Suppressor macrophage treated with lipopolysaccharide for 1 hour (primary cell): Measurements from ENCODE around the gene SPINK8.
"Not testable (repeated sequence)": the region's sequence is repeated elsewhere in the genome, so short reads cannot be mapped to it uniquely, and the experiment has no call there.

Experiments
- DNase-seq, 3 donors: peaks; one replicate each; pipeline ENCODE4 v3.0.0-alpha.2; 2020 to 2022

SPINK8 gene

GRCh38 chr3:48333346-48334245, at the start of gene SPINK8:
Gene SPINK8, minus strand, starts transcription at chr3:48333661. Its CDS starts 5,320 bp downstream, at chr3:48328341.
- DNase-seq = not testable (repeated sequence)

GRCh38 chr3:48372862-48373435, 39.5 kb upstream of the SPINK8 start:
- DNase-seq = no peak

- no peak for DNase-seq
Measured at GRCh38 chr3:48372377-48372770, 38.9 kb upstream of the SPINK8 start.

DNA sequence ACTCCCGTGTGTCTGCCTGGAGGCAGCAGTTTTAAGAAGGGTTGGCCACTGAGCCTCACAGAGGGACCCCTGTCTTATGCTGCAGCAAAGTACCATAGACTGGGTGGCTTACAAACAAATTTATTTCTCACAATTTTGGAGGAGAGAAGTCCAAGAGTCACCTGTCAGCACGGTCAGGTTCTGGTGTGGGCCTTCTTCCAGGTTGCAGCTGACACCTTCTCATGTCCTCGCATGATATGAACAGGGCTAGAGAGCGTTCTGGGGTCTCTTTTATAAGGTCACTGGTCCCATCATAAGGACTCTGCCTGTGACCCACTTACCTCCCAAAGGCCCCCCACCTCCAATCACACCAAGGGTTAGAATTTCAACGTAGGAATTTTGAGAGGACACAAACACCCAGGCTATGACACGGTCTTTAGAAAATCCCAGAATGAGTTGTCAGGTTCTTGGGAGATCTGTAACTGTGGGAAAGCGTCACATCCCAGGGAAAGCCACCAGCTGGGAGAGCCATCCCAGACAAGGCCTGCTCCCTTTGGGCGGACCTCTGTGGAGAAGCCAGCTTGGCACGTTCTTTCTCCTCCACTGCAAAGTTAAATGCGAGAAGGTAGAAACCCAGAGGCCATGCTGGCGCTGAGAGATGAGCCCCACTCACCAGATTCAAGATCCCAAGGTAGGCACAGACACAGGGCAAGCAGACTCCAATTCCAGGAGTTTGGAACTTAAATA, 38.4 kb upstream of the SPINK8 start, which contains the start of gene FBXW12:
Gene FBXW12 (plus strand): TSS at position 569 of the 726 bp plus-strand sequence. CDS start 549 bp downstream, outside the sequence.
- no peak for DNase-seq

DNA sequence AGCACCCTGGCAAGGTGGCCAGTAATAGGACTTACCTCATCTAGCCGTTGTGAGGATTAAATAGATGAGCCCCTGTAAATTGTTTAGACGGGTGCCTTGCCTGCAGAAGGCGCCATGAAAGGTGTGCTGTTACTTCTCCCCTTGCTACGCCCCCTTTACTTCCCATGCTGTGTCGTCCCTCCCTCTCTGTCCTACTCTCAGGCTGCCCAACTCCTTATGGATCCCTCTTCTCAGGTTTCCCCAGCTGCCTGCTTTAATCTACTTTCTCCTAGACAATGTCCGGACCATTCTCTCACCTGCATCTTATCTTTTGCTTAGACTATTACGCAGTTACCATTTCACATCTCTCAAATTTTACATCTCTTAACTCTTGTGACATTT, 36.9 kb upstream of the SPINK8 start:
- no peak for DNase-seq

GRCh38 chr3:48369693-48370332, 36.4 kb upstream of the SPINK8 start:
- DNase-seq = no peak

GRCh38 chr3:48367201-48367600, 33.7 kb upstream of the SPINK8 start:
- no peak for DNase-seq

DNA sequence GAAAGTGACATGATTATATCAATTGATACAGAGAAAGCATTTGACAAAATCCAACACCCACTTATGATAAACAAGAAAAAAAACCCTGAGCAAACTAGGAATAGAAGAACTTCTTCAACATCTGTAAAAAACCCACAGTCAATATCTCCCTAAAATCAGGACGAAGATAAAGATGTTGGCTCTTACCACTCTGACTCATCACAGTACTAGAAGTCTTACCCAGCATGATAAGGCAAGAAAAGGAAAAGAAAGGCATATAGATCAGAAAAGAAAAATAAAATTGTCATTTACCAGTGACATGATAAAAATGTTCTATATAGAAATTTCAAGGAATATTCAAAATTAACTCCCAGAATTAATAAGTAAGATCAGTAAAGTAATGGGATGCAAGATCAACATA, 31.4 kb upstream of the SPINK8 start:
- DNase-seq = no peak

DNA sequence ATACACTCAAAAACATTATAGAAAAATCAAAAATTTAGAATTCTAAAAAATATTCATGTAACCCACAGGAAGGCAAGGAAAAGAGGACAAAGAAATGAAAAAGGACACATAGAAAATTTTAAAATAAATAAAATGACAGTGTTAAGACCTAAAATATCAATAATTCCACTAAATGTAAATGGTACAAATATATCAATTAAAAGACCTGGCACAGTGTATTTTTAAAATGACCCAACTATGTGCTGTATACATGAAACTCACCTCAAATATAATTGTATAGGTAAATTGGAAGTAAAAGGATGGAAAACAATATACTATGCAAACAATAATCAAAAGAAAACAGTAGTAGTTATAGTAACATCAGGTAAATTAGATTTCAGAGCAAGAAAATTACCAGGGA, 28.5 kb upstream of the SPINK8 start:
- DNase-seq = no peak

- DNase-seq = no peak
Measured at GRCh38 chr3:48356419-48356818, 23.0 kb upstream of the SPINK8 start.

- DNase-seq = no peak
Measured at GRCh38 chr3:48353987-48354386, 20.5 kb upstream of the SPINK8 start.

DNA sequence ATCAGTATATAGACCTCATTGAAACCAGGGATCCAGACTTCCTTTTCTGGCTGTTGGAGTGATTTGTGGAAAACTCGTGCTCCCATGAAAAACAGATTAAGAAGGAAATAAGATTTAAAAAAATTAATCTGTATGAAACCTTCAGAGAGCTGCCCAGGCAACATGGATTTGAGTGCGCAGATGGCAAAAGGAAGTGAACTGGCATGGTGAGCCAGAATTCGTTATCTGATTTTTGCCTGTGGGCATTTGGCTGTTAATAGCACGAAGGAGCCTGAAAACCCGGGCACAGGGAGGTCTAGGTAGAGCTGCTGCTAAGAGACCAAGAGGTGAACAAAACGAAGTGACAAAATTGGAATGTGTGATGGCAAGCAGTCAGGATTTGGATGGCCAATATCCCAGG, 19.1 kb upstream of the SPINK8 start:
- DNase-seq = no peak

DNA sequence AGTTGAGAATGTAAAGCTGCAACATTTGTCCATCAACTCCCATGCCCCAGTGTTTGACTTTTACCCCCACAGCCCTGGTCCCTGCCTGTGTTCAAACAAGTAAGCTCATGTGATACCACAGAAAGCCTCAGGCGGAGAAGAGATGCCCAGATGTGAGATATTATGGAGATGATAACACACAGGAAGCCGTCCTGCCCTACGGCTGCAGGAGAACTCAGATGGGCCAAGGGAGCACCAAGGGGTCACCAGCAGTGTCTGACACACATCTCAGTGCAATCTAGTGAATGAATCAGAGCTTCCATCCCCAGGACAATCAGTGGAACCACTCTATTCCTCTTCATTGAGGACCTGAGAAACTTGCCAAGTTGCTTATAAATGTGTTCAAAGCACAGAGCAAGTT, 14.0 kb upstream of the SPINK8 start:
- DNase-seq = no peak

GRCh38 chr3:48345946-48346572, 12.6 kb upstream of the SPINK8 start:
- DNase-seq = no peak

- DNase-seq = no peak
Measured at GRCh38 chr3:48344867-48345507, 11.5 kb upstream of the SPINK8 start.

GRCh38 chr3:48343432-48343831, 10.0 kb upstream of the SPINK8 start:
- DNase-seq = no peak

DNA sequence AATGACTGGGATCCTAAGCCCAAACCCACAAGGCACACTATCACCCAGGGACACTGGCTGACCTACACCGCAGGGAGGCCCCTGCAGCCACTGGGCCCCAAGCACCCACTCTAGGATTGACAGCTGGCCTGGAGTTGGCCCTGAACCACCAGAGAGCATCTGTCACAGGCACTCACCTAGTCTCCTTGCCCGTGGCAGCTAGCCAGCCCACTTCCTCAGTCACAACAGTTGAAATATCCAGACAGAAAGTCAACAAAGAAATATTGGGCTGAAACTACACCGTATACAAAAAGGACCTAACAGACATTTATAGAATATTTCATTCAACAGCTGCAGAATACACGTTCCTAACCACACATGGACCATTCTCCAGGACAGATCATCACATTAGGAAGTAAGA, 5.2 kb upstream of the SPINK8 start:
- DNase-seq = no peak

GRCh38 chr3:48337536-48337935, 4.1 kb upstream of the SPINK8 start:
- DNase-seq = not testable (repeated sequence)

DNA sequence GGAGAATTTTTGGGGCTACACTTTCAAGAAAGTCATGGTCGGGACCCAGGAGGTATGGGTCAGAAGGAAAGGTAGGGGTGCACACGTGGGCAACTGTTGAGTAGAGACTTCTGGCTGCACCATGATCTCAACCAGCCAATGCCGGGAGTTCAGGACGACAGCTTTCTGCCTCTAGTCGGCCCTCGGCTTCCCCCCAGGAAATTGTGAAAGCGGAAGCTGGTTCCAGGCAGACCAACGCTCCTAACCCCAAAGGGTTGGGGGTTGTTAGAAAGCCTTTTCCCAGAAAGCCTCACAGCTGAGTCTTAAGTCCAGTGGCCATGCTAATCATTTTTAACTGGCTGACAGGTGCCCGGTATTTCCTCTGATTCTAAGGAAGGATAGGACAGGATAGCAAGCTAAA, 1.8 kb upstream of the SPINK8 start:
- peak; percentile 44 to 53 (median 52) for DNase-seq

DNA sequence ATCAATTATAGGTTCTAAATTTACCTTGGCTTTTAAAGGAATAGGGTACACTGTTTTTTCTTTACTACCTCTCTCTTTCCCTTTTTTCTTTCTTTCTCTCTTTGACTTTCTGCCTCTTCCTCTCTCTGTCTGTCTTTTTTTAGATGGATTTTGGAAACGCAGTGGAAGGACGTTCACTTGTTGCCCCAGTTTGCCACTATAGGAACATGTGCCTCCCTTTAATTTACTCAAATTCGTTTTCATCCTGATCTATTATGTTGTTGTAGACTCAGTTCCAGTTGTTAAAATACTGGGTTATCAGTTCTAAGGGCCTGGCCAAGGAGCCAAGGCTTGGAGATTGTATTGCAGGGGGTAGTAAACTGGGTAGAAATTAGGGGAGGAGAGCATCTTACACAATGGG, 1.1 kb upstream of the SPINK8 start:
- no peak for DNase-seq

DNA sequence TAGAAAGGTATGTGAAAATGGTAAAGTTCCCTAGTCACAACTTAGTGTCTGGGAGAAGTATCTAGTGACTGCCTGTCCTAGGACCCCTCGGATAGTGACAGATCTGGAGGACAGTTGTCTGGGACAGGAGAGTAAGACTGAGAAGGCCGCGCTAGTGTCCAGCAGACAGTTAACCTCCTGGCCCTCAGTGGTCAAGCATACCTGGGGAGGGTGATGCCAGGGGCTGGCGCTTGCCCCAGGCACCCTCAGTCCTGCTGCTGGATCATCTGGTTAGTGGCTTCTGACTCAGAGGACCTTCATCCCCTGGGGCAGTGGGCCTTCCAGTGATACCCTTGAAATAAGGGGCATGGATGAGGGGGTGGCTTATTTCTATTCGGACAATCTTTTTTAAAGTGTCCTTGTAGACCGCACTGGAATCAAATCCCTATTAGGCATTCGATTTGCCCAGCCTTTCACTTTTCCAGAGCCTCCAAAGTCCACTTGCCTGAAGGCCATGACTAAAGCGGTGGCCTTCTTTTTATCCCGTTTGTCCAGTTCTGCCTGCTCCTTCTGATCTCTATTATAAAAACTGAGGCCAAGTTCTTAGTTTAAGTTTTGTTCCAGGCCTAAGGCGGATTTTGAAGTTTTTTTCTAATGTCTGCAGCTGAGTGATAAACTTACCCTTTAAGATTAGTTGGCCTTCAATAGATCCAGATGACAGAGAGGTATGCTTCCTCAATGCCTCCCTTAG, 1.6 kb downstream of the SPINK8 start:
- DNase-seq = not testable (repeated sequence)
